HG03457 (cell line): ENCODE results near the gene GALNT16.
"Not testable (repeated sequence)": the region's sequence is repeated elsewhere in the genome, so short reads cannot be mapped to it uniquely, and the experiment has no call there.

Source experiments
- ATAC-seq: cut with Tn5 transposase; IDR thresholded peaks from one replicate; pipeline ENCODE4 v1.9.1; 2021; ENCODE audit warnings: moderate number of reproducible peaks; ENCODE audit not compliant: unreplicated experiment

Gene GALNT16

DNA sequence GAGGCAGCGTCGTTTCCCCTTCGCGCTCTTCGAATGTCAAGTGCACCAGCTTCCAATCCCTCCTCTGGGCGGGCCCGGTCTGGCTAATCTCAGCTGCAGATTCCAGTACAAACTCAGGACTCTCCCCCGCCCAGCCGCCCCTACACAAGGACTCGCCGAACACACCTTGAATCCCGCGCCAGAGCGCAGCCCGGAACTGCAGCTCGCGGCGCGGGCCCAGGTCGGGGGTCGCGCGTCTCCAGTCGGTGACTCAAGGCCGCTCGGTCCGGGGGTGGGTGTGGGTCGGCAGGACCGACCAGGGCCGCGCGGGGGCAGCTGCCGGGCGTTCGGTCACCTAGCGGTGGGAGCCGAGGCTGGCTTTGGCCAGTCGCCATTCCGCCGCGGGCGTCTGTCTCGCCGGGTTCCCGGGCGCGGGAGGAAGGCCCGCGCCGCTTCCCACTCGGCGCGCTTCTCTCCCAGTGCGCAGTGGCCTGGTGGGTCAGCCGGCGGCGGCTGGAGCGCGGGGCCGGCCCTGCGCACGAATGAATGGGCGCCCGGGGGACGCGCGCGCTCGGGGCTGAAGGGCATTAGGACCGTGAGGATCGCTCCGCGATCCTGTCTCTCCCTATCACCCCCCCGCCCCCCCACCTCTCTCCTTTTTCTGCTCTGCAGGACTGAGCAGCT lies at the start of gene GALNT16:
GALNT16 (plus strand) TSS at position 632 of the 663 bp plus-strand sequence. CDS start 133 bp downstream, outside the sequence.
- no peak for ATAC-seq

- no peak for ATAC-seq
Measured at GRCh38 chr14:69214393-69214792, 45.6 kb upstream of the GALNT16 start.

GRCh38 chr14:69217663-69218062 lies 42.3 kb upstream of the GALNT16 start:
- ATAC-seq, result not testable (repeated sequence)

DNA sequence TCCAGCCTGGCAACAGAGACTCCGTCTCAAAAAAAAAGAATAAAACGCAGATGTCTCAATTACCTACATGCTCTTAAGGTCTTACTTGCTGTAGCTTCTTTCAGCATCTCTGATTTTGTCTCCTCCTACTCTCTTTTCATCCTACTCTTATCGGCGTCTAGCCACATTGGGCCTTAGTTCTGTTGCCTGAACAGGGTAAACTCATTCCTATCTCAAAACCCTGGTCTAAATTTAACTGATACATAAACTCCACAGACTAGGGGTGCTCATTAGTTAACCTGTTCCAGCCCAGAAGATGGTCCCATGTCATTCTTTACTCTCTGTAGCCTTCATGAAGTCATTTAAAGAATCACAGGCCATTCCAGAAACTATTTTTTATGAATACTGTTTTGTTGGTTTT lies 35.0 kb upstream of the GALNT16 start:
- no peak for ATAC-seq

- no peak for ATAC-seq
Measured at GRCh38 chr14:69226178-69226577, 33.8 kb upstream of the GALNT16 start.

GRCh38 chr14:69226736-69227135 lies 33.2 kb upstream of the GALNT16 start:
- ATAC-seq, result no peak

DNA sequence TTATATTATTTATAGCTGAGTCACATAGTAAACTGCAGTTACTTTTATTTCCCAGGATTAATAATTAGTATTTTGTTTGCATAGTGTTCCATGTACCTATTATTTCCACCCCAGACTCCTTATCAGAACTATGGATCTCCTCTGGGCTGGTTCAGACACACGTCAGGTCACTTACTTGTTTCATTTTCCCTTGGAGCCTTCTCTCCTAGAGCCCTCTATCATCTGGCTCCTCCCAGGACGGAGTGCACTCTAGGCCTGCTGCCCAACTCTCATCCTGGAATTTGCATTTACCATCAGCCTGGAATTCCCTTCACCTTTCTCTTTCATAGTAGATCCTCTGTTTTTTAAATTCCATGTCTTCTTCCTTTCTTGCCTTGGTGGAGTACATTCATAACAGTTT lies 28.5 kb upstream of the GALNT16 start:
- no peak for ATAC-seq

GRCh38 chr14:69232388-69232787 lies 27.6 kb upstream of the GALNT16 start:
- ATAC-seq, result no peak

GRCh38 chr14:69234106-69234505 lies 25.9 kb upstream of the GALNT16 start:
- no peak for ATAC-seq

- ATAC-seq, result no peak
Measured at GRCh38 chr14:69235708-69236107, 24.2 kb upstream of the GALNT16 start.

- no peak for ATAC-seq
Measured at GRCh38 chr14:69237142-69237541, 22.8 kb upstream of the GALNT16 start.

- ATAC-seq, result no peak
Measured at GRCh38 chr14:69237584-69237983, 22.4 kb upstream of the GALNT16 start.

GRCh38 chr14:69238883-69239282 lies 21.1 kb upstream of the GALNT16 start:
- no peak for ATAC-seq

GRCh38 chr14:69240527-69241173 lies 19.3 kb upstream of the GALNT16 start:
- ATAC-seq, result no peak

DNA sequence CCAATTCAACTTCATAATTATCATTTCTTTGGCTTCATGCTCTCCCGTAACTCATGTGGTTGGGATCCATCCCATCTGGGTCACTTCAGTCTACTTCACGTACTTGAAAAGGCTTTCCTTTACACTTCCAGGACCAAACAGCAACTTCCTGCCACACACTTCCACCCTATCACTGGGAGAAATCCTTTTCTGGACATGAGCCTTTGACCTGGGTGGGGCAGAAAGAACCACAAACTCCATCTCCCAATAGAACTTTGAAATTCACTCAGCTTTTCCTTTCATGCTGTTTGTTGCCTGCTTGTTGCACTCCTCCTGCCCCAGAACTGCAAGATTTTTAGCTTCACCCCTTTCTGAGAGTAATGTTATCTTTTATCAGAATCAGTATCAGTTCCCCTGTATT lies 18.4 kb upstream of the GALNT16 start:
- ATAC-seq, result no peak

DNA sequence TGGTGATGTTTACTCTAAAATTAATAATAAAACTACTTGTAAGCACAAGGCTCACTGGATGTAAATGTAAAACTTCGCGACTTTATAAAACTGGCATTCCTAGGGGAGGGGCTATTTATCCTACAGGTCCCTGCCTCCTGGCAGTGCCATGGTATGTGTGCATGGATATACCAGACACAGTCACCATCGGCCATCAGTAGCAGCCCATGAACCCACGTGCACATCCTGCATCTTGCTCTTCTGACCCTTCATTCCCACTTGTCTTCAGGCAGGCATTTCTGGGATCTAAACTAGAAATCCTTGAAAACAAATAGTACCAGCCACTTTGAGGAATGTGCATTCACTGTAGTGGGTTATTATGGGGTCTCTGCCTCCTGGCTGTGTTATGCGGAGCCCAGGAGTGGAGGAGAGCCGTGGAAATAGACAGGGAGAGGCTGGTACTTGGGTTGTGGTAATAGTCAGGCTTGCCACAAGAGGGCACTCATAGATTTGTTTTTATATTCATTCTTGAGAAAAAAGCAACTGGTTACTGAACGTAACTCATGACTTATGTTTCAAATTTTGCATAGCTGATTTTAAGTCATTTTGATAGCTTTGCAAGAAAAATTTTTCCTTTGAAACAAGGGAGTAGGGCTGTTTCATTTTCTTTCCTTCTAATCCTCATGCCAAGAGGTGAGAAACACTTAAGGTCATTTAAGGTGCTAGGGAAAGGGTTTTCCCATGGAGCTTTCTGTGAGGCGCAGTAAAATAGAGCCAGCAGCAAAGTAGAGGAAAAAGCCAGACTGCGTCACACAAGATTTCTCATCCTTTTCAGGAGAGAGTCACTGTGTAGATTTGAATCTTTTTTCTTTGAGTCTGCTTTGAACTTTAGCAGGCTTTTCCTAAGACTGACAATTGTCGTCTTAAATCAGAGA lies 17.4 kb upstream of the GALNT16 start:
- no peak for ATAC-seq

- ATAC-seq, result no peak
Measured at GRCh38 chr14:69244946-69245345, 15.0 kb upstream of the GALNT16 start.

GRCh38 chr14:69246331-69246730 lies 13.6 kb upstream of the GALNT16 start:
- ATAC-seq, result no peak

DNA sequence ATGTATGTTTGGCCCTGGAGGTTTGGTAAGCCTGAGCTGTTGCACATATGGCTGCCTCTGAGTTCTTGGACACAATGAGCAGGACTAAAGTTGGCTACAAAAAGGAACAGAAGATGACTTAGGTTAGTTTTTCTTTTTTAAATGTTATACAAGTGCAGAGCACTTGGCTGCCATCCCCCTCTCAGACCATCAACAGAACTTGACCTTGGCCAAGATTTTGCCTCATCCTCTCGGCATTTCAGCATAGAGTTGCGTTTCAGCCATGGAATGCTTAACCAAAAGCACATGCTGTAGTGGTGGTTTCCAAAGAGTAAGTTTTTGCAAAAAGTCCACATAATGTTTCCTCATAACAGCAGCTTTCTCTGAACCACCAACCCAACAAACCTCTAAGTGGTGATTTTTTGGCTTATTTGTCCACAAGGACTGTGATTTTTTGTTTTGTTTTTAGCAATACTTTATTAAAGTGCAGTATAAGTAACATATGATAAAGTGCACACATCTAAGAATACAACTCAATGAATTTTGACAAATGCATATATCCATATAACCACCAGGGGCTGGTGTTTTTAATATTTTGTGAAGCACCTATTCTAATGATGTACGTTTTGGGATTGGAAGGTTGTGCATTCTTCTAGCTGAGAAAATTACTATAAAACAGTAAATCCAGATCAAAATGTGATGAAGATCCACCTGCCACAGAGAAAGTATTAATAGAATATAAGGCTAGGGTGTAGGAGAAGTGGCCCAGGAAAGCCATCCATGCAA lies 12.1 kb upstream of the GALNT16 start:
- ATAC-seq, result no peak

- ATAC-seq, result no peak
Measured at GRCh38 chr14:69249603-69250002, 10.4 kb upstream of the GALNT16 start.

DNA sequence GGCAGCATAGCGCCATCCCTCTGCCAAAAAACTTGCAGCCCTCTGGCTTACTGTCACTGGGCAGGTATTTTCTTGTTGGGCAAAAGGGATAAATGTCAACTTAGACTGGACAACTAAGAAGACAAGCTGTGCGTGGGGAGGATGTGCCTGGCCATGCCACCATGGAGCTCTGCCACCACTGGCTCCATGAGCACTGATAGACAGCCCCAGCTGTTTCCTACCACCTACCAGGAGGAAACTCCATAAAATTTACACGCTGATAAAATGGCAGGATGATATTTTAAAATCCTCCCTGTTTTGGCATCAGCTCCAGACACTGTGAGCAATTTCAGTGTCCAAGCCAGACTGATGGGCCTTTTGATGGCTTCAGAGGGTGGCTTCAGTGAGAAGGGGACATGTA lies 7.1 kb upstream of the GALNT16 start:
- no peak for ATAC-seq
